Neural cell (in vitro differentiated cells): ENCODE data around the gene EIF4G3.

Experiments used
- CTCF ChIP-seq: fragments of 450-650 bp; IDR thresholded peaks from 2 replicates; pipeline ENCODE4 v1.5.1; 2014; ENCODE audit warnings: antibody characterized with exemption, mild to moderate bottlenecking, moderate library complexity; ENCODE audit not compliant: poor library complexity, severe bottlenecking
- EP300 ChIP-seq: fragments of 450-650 bp; conservative IDR thresholded peaks from 2 replicates; pipeline ENCODE4 v1.6.1; 2014; ENCODE audit warnings: antibody characterized with exemption, mild to moderate bottlenecking, moderate library complexity; ENCODE audit not compliant: poor library complexity, severe bottlenecking
- MXI1 ChIP-seq: fragments of 450-650 bp; conservative IDR thresholded peaks from 2 replicates; pipeline ENCODE4 v1.6.1; 2014; ENCODE audit warnings: antibody characterized with exemption, mild to moderate bottlenecking; ENCODE audit not compliant: poor library complexity, severe bottlenecking
- POLR2AphosphoS5 ChIP-seq: IDR thresholded peaks from 2 replicates; pipeline ENCODE4 v1.6.1; 2012
- REST ChIP-seq: IDR thresholded peaks from 2 replicates; pipeline ENCODE4 v1.6.1; 2012; ENCODE audit warnings: borderline replicate concordance
- TAF1 ChIP-seq: IDR thresholded peaks from 2 replicates; pipeline ENCODE4 v1.6.1; 2012; ENCODE audit warnings: low read depth

- no peak for TF ChIP-seq EP300
- TF ChIP-seq MXI1: no peak
- TF ChIP-seq CTCF: no peak
- TF ChIP-seq REST: no peak
- TF ChIP-seq TAF1: no peak
- no peak for TF ChIP-seq POLR2AphosphoS5
Measured at GRCh38 chr1:20829946-20830345, 346.8 kb downstream of the EIF4G3 start.
